ENCODE results near the gene CDH6. TPM values are rescaled to one million over a fixed set of nuclear protein-coding genes. Genes with fewer than 3 reads are reported as not detected.

Gene CDH6
- polyA plus RNA-seq, 3 donors from 2014 or later: not detected

DNA sequence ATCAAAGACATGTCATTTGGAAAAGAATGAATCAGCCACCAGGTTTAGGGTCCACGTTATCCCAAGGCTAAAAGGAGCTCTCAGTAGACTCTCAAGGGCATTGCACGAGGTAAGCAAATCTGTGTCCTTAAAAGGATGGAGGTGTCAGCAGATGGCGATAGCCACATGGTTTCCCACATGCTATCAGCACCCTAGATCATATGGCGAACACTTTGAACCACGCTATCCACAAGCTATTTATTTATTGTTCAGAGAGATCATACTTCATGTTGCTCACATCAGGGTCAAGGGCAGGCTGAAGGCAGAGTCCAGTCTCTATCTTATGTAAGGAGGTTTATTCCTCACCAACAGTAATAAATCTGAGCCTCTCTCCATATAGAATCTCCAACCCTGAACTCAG is 43.7 kb downstream of the CDH6 start:
- DNase-seq: no peak
- Mint-ChIP-seq H3K36me3 (peaks cover 0 to 4% (median 0%) of the 10 kb centered on the region in 3 donors), H3K4me1 (no peaks in the 10 kb centered on the region), H3K27me3 (ENCODE audit: low read depth in 3 of 3) (peaks cover 0 to 2% (median 0%) of the 10 kb centered on the region in 3 donors), H3K4me3 (no peak overlapping the region), H3K27ac (no peak overlapping the region), H3K9me3 (peaks cover 0 to 5% (median 0%) of the 10 kb centered on the region in 6 donors)

DNA sequence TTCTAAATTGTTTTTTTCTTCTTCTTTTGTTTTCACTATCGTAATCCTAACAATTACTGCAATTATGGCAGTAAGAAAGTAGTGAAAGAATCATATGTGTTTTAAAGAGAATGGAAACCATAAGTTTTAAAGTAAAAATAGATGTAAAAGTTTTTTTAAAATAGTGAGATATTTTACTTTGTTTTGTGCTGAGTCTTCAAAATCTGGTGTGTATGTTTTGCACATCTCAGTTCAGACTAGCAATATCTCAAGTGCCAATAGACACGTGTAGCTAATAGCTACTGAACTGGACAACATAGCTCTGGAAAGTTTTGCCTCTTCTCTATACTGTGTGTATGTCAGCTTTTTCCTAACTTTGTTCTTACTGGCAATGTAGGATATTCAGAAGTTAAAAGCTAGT is 45.0 kb downstream of the CDH6 start:
- no peak overlapping the region for H3K27ac Mint-ChIP-seq
- H3K4me3 Mint-ChIP-seq: no peak overlapping the region
- peaks cover 0 to 5% (median 0%) of the 10 kb centered on the region in 6 donors for H3K9me3 Mint-ChIP-seq
- no peak for DNase-seq
- peaks cover 0 to 3% (median 0%) of the 10 kb centered on the region in 3 donors for H3K36me3 Mint-ChIP-seq
- no peaks in the 10 kb centered on the region for H3K4me1 Mint-ChIP-seq
- H3K27me3 Mint-ChIP-seq (ENCODE audit: low read depth in 3 of 3): peaks cover 0 to 2% (median 0%) of the 10 kb centered on the region in 3 donors

DNA sequence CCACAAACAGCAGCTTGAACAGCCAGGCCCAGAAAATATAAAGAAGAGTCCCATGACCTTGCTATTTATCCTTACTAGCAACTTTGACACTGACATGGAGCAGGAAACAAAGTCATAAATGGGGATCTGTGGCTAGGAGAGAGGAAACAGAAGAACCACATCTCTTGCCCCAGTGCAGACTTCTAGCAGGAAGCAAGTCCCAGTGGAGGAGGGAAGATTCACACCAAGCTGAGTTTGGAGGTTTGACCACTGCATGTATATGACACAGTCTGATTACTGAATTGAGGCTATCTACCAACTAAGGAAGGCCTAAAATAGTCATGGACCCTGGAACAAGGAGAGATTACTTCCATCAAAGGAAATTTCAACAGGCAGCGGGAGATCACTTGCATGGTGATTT is 51.4 kb downstream of the CDH6 start:
- no peak for DNase-seq
- H3K4me3 Mint-ChIP-seq: no peak overlapping the region
- no peaks in the 10 kb centered on the region for H3K36me3 Mint-ChIP-seq
- H3K27me3 Mint-ChIP-seq (ENCODE audit: low read depth in 3 of 3): no peaks in the 10 kb centered on the region
- H3K9me3 Mint-ChIP-seq: peaks cover 0 to 4% (median 0%) of the 10 kb centered on the region in 6 donors
- H3K27ac Mint-ChIP-seq: no peak overlapping the region
- no peaks in the 10 kb centered on the region for H3K4me1 Mint-ChIP-seq

DNA sequence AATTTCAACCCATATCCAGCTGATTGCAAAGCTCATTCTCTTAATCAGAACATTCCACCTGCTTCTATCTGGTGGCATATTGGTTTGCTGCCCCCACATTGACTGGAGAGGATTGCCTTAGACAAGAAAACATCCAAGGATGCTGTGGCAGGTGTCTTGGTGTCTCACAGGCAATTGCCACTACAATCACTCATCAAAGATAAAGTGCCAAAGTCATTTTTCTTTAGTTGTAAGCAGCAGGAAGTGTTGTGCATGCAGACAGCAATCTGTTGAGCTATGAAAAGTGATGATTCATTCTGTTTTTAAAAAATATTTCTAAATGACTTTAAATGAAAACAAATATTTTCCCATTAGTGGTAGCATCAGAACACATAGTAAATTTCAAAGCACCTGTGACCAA is 53.9 kb downstream of the CDH6 start:
- H3K4me1 Mint-ChIP-seq: no peaks in the 10 kb centered on the region
- DNase-seq: no peak
- H3K4me3 Mint-ChIP-seq: no peak overlapping the region
- no peak overlapping the region for H3K27ac Mint-ChIP-seq
- peaks cover 0 to 8% (median 0%) of the 10 kb centered on the region in 6 donors for H3K9me3 Mint-ChIP-seq
- no peaks in the 10 kb centered on the region for H3K36me3 Mint-ChIP-seq
- no peaks in the 10 kb centered on the region for H3K27me3 Mint-ChIP-seq (ENCODE audit: low read depth in 3 of 3)

DNA sequence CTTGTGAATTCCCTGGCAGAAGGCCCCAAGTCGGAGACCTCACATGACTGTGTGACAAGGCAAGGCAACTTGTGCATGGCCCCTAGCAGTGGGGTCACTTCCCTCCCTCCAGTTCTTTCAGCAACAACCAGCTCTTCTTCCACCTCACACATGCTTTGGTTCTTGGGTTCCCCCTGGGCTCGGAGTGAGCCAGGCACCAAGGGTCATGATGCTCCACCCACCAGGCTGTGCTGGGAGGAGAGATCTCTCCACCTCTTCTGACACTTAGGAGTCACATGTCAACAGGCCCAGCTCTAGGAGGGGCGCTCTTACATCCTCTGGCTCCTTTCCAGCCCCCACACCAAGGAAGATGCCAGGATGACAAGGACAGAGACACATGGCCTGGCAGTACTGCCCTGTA is 56.7 kb downstream of the CDH6 start:
- DNase-seq: no peak
- Mint-ChIP-seq H3K4me1 (no peaks in the 10 kb centered on the region), H3K27ac (no peak overlapping the region), H3K4me3 (no peak overlapping the region), H3K36me3 (no peaks in the 10 kb centered on the region), H3K9me3 (peaks cover 0 to 9% (median under 1%) of the 10 kb centered on the region in 6 donors), H3K27me3 (ENCODE audit: low read depth in 3 of 3) (no peaks in the 10 kb centered on the region)

DNA sequence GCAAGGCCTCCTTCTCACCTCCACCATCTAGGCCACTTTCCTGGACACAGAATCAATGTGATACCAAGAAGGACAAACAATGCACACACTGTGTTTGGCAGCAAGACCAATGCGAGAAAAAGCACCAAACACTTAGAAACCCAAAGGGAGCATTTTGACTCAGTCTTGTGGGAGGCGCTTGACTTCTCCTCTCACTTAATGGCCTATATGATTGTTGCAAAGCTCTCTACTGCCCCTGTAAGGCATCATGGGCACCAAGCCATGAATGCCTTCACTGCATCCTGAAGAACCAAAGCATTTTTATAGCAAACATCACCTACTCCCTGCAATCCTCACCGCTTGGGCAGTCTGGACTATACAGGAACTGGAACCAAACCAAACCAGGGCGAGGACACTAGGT is 57.5 kb downstream of the CDH6 start:
- Mint-ChIP-seq H3K27ac (no peak overlapping the region), H3K27me3 (ENCODE audit: low read depth in 3 of 3) (peaks cover 0 to 3% (median 0%) of the 10 kb centered on the region in 3 donors), H3K9me3 (peaks cover 0 to 9% (median 1%) of the 10 kb centered on the region in 6 donors), H3K4me3 (no peak overlapping the region), H3K4me1 (no peaks in the 10 kb centered on the region), H3K36me3 (no peaks in the 10 kb centered on the region)
- DNase-seq: no peak

DNA sequence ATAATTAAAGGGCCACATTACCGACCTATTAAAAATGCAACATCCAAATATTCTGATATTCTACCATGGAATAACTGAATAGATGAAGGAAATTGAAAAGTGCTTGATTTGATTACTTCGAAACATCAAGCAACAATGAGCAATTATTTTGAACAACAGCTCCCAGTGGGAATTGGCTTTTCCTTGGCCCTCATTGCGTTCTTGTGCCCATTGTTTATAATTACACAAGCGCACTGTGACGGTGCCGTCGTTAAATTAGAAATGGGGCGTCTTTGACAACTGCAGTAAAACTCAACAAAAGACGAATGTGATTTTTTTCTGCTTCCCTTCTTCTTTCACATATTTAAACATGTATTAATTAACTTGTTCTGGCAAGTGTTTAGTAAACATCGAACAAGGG is 61.6 kb downstream of the CDH6 start:
- Mint-ChIP-seq H3K36me3 (no peaks in the 10 kb centered on the region), H3K4me1 (no peaks in the 10 kb centered on the region), H3K9me3 (peaks cover 0 to 11% (median 5%) of the 10 kb centered on the region in 6 donors), H3K27me3 (ENCODE audit: low read depth in 3 of 3) (peaks cover 0 to 3% (median 2%) of the 10 kb centered on the region in 3 donors), H3K4me3 (no peak overlapping the region), H3K27ac (no peak overlapping the region)
- no peak for DNase-seq

DNA sequence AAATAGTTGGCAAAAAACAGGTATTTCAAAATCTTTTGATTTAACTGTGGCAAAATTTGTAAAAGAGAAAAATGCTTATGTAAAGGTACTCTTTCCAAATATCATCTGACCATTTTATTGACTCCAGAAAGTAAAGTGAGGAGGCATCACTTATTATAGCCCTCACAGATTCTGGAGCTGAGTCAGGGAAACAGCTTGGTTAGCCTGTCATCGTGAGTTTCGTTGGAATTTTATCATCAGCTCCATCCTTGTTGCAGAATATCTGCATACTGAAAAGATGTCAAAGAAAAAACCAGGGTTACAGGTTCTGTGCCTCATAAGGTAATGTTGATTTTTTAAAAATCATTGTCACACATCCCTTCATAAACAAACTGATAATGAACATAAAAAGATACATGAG is 74.8 kb downstream of the CDH6 start:
- Mint-ChIP-seq H3K4me1 (no peaks in the 10 kb centered on the region), H3K27ac (no peak overlapping the region), H3K4me3 (no peak overlapping the region), H3K36me3 (no peaks in the 10 kb centered on the region), H3K27me3 (ENCODE audit: low read depth in 3 of 3) (peaks cover 0 to 3% (median 2%) of the 10 kb centered on the region in 3 donors), H3K9me3 (peaks cover 0 to 2% (median 0%) of the 10 kb centered on the region in 6 donors)
- no peak for DNase-seq

DNA sequence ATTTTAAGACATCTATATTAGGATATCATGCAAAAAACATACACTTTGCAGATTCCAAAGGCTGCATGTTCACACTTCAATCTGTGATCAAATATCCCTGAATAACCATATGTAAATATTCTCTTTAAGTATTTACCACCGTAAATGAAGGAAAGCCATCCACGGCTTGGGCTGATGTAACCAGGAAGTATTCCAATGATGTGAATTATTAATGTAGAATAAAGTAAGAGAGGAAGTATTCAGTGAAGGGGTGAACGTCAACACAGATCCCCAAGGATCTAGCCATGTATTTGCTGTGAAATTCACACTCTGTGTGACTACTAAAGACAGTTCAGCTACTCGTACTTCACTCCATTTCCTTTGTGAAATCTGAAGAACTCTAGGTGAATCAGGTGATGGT is 75.2 kb downstream of the CDH6 start:
- Mint-ChIP-seq H3K4me3 (no peak overlapping the region), H3K36me3 (no peaks in the 10 kb centered on the region), H3K27me3 (ENCODE audit: low read depth in 3 of 3) (peaks cover 0 to 3% (median 2%) of the 10 kb centered on the region in 3 donors), H3K9me3 (peaks cover 0 to 2% (median 0%) of the 10 kb centered on the region in 6 donors), H3K27ac (no peak overlapping the region), H3K4me1 (no peaks in the 10 kb centered on the region)
- DNase-seq: no peak

DNA sequence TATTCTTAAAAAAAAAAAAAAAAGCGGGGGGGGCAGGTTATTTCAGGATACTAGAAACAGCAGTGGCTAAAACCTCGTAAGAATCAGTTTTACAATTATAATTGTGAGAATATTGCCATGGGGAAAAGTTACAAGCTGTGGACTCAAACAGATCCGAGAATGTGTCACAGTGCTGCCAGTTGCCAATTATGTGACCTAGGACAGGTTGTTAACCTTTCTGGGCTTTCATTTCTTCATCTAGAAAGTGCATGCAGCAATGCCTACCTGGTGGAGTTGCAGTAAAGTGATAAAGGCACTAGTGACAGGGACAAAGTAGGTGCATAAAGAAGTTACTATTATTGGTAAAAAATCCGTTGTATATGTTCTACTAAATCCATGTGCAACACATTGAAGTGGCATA is 75.8 kb downstream of the CDH6 start:
- peaks cover 0 to 5% (median 3%) of the 10 kb centered on the region in 3 donors for H3K27me3 Mint-ChIP-seq (ENCODE audit: low read depth in 3 of 3)
- no peaks in the 10 kb centered on the region for H3K36me3 Mint-ChIP-seq
- no peak for DNase-seq
- no peak overlapping the region for H3K27ac Mint-ChIP-seq
- no peak overlapping the region for H3K4me3 Mint-ChIP-seq
- H3K9me3 Mint-ChIP-seq: peaks cover 0 to 2% (median 0%) of the 10 kb centered on the region in 6 donors
- no peaks in the 10 kb centered on the region for H3K4me1 Mint-ChIP-seq

DNA sequence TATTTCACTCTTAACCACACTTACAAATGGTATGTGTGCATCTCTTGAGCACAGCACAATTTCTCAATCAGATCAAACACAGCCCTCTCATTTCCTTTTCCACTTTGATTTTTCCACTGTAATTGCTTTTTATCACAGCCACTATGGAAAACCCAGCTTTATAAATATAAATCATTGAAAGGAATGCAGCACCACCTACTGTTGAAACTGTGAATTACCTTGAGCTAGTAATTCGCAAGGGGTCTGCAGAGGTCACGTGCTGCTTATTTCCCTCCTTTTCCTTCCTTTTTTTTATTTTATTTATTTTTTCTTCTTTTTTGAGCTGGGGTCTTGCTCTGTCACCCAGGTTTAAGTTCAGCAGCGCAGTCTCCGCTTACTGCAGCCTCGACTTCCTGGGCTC is 76.9 kb downstream of the CDH6 start:
- Mint-ChIP-seq H3K27ac (no peak overlapping the region), H3K4me3 (no peak overlapping the region), H3K9me3 (peaks cover 0 to 3% (median 0%) of the 10 kb centered on the region in 6 donors), H3K36me3 (no peaks in the 10 kb centered on the region), H3K27me3 (ENCODE audit: low read depth in 3 of 3) (peaks cover 0 to 5% (median 4%) of the 10 kb centered on the region in 3 donors), H3K4me1 (no peaks in the 10 kb centered on the region)
- DNase-seq: no peak

DNA sequence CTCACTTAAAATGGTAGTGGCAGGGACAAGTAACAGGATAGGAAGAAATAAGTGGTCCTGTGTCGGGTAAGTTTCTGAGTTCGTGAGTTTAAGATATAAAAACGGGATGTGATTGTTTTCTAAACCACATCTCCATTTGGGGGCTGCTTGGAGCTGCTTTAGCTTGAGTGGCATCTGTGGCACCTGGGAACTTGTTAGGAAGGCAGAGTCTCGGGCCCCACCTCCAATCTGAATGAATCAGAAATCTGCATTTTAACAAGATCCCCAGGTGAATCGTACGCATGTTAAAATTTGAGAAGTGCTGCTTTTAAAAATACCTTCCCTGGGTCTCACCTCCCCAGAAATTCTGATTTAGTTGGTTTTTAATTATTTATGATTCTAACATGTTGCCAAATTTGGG is 78.1 kb downstream of the CDH6 start:
- H3K27ac Mint-ChIP-seq: no peak overlapping the region
- no peaks in the 10 kb centered on the region for H3K36me3 Mint-ChIP-seq

DNA sequence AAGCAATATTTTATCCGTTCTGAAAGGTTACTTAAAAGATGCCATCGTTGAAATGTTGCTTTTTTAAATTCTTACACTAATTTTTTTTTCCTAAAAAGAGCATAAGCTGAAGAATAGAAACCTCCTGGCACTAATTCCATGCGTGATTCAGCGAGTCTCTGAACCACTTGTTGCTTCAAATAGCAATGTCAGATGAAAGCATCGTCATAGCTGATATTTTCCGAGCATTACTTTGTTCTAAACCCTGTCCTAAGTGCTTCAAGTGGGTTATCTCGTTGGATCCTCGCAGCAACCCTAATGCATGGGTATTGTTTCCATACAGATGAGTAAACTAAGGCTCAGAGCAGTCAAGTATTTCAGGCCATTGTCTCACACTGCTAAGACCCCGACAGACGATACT is 79.7 kb downstream of the CDH6 start:
- no peak for DNase-seq
- Mint-ChIP-seq H3K9me3 (peaks cover 0 to 7% (median 0%) of the 10 kb centered on the region in 6 donors), H3K27me3 (ENCODE audit: low read depth in 3 of 3) (peaks cover 0 to 5% (median 4%) of the 10 kb centered on the region in 3 donors), H3K4me1 (no peaks in the 10 kb centered on the region), H3K4me3 (no peak overlapping the region), H3K36me3 (no peaks in the 10 kb centered on the region), H3K27ac (no peak overlapping the region)

More for the DNA sequence above, 78.1 kb downstream of the CDH6 start:
- Mint-ChIP-seq H3K4me3 (no peak overlapping the region), H3K9me3 (peaks cover 0 to 3% (median 0%) of the 10 kb centered on the region in 6 donors), H3K4me1 (no peaks in the 10 kb centered on the region), H3K27me3 (ENCODE audit: low read depth in 3 of 3) (peaks cover 0 to 5% (median 4%) of the 10 kb centered on the region in 3 donors)
- no peak for DNase-seq

DNA sequence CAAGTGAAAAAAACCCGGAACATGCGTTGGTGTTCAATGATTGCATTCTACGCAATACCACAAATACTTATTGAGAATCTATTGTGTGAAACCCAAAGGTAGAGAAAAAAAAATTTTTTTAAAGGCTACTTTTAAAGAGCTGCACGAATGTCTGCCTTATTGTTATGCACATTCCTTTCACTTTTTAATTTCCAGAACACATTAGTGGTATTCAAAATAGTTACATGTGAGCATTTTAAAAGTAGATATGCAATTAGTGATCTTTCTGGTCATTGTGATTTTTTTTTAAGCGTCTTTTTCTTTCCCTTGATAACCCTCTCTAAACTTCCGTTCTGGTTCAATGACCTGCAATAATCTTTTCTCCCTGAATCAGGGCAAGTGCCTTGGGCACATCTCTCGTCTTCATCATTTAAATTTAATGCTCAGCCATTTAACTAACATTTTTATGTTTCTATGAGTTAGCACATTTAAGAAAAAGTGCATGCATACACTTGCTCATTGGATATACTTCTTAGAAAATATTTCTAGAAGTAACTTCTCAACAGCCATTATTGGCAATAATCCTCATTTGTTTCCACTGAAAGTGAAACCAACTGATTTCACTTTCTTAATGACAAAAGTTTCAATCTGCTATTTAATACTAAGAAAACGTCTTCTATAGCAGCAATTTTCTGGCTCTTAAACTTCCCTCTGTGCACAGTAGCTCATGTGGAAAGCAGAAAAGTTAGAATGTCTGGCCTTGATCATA is 80.3 kb downstream of the CDH6 start:
- Mint-ChIP-seq H3K4me1 (no peaks in the 10 kb centered on the region), H3K9me3 (peaks cover 0 to 7% (median 0%) of the 10 kb centered on the region in 6 donors), H3K27ac (no peak overlapping the region), H3K36me3 (no peaks in the 10 kb centered on the region), H3K4me3 (no peak overlapping the region), H3K27me3 (ENCODE audit: low read depth in 3 of 3) (peaks cover 0 to 5% (median 4%) of the 10 kb centered on the region in 3 donors)
- DNase-seq: no peak

DNA sequence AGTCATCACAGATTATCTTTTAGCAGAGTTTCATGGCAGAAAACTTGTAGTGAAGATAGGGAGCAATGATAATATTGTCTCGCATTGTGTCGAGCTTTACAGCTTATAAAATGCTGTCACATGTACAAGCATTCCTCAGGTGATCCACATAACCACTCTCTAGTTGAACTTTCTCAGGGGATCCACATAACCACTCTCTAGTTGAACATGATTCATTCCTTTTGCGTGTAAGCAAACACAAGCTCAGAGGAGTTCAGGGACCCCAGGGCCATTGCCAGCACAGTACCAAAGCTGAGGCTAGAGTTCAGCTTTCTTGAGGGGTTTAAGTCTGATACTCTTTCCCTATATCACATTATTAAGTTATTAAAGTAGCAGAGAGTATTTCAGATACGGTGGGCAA is 86.7 kb downstream of the CDH6 start:
- H3K27me3 Mint-ChIP-seq (ENCODE audit: low read depth in 3 of 3): peaks cover 0 to 2% (median 0%) of the 10 kb centered on the region in 3 donors
- H3K4me1 Mint-ChIP-seq: no peaks in the 10 kb centered on the region
- H3K4me3 Mint-ChIP-seq: no peak overlapping the region
- H3K27ac Mint-ChIP-seq: no peak overlapping the region
- H3K36me3 Mint-ChIP-seq: no peaks in the 10 kb centered on the region
- DNase-seq: no peak
- peaks cover 0 to 9% (median under 1%) of the 10 kb centered on the region in 6 donors for H3K9me3 Mint-ChIP-seq

Data from immature natural killer cell (primary cell).